ENCODE measurements around the gene INTS14.

The INTS14 gene

DNA sequence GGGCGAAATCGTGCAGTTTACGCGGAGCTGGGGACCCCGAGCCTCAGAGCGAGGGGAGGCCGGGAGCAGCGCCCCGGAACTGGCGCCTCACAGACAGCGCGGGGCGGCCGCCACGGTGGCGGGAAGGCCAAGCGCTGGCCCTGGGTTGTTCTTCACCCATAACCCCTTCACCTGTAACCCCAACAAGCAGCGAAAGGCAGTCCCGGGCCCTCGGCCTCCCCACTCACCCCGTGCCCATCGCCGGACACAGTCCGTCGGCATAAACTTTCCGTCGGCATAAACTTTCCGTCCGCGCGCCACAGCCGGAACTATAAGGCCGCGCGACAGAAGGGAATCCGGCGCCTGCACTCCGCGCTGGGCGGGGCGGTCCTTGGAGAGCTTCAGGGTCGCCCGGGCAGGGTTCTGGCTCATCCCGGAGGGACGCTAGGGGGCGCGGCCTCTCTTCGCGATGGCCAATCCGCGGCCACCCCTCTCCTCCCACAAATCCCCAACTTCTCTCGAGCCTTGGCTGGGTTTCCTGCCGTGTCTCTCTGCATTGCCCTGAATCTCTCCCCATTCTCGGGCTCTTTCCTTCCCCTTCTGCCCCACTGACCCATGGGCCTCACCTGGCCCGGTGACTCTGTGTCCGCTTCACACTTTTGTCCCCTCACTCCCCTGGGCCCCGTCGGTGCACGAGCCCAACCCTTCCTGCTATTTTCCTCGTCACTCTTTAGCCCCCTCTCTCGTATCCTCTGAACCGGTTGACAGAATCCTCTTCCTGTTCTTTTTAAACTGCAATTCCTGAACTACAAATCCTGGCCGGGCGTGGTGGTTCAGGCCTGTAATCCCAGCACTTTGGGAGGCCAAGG is at the start of gene INTS14:
Gene INTS14 (minus strand): TSS at position 261 of the 848 bp plus-strand sequence. CDS start 3,751 bp downstream, outside the sequence.
- DNase-seq (ENCODE audit: low read depth in 2 of 2): peak; percentile 93 to 96

DNA sequence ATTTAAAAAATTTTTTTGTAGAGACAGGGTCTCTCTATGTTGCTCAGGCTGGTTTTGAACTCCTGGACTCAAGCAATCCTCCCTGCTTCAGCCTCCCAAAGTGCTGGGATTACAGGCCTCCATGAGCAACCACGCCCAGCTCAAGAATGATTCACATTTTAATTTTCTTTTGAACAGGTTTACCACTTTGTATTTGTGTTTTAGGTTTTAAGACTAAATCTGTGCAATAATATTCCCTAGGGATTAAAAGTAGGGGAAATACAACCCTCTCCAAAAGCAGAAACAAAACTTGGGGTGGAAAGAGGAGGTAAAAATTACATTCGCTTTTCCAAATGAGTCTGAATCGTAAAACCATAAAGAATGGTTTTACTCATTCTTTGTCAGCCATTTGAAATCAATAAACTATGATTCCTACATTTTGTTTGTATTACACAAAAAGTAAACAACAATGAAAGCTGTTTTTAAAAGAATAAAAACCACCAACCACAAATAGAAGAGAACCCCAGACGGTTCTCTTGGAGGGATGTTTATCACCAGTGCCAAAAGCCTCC is 48.6 kb upstream of the INTS14 start:
- no peak for DNase-seq (ENCODE audit: low read depth in 2 of 2)

DNA sequence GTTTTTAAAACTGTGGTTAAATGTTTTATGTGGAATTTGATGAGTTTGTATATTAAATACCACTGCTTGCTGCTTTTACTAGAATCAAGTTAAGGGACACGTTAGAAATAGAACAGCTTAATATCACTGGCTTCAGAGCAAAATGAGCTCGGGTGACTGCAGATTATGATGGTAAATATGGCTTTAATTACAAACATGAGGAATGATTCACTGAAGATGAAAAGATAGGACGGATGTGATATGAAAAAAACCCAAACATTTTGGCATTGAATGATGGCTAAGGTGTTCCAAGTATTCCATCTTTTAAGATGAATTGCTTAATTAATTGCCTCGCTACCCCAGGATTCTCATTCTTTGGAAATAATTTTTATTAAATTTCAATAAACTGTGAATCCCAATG is 44.5 kb upstream of the INTS14 start:
- no peak for DNase-seq (ENCODE audit: low read depth in 2 of 2)

DNA sequence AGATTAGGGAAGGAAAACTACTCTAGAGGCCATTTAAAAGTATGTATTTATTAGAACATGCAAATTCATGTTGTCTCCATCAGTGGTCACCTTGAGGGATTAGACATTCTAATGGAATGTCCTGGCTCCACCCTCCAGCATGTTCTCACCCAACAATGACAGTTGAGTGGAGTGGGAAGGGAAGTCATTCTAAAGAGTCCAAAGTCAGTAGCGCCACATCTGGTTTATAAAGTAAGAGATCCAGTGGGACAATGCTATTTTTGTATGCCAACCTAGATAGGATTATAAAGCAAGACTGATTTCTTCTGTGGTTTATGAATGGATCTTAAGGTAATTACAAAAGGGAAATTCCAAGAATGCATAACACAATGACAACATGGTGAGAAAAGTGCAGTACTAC is 44.1 kb upstream of the INTS14 start:
- DNase-seq (ENCODE audit: low read depth in 2 of 2): no peak

DNA sequence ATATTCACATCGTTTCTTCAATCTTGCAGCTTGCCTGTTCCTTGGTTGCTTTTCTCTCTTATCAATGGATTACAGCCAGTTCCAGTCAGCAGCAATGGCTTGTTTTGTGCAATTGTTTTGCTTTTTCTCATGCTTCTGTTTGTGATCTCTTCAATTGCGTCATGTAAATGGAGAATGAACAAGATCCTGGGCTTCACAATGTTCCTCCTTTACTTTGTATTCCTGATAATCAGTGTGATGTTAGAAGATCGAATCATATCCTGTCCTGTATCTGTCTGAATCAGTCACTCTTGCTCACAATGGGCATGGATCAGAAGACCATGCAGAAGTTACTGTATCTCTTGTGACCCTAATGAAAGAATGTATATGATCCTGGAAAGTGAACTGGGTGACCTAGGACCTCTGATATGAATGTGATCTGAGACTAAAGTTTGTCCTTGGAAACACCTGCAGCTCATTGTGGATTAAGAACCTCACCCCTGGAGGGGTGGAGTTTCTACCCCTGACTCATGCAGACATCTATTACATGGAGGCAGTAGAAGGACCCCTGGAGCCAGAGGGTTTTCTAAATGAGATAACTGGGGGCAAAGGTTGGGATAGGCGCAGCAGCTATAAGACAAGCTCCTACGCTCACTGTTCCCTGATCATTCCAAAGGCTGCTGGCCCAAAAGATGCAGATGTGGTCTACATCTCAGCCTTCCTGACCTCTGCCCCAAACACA is 43.0 kb upstream of the INTS14 start:
- no peak for DNase-seq (ENCODE audit: low read depth in 2 of 2)

DNA sequence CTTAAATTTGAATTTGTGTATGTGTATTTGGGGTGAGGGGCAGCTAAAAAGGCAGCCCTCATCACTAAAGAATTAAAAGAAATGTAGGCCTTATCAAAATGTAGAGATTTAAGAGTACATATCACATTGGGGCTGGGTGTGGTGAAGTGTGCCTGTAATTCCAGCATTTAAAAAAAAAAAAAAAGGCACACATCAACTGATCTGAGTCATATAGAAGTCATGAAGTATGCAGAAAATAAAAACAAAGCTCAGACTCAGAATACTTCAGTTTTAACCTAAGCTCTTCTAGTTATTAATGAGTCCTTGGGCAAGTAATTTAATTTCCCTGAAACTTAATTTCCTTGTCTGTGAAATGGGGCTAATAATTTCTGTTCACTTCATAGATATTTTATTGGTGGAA is 42.4 kb upstream of the INTS14 start:
- DNase-seq (ENCODE audit: low read depth in 2 of 2): no peak

DNA sequence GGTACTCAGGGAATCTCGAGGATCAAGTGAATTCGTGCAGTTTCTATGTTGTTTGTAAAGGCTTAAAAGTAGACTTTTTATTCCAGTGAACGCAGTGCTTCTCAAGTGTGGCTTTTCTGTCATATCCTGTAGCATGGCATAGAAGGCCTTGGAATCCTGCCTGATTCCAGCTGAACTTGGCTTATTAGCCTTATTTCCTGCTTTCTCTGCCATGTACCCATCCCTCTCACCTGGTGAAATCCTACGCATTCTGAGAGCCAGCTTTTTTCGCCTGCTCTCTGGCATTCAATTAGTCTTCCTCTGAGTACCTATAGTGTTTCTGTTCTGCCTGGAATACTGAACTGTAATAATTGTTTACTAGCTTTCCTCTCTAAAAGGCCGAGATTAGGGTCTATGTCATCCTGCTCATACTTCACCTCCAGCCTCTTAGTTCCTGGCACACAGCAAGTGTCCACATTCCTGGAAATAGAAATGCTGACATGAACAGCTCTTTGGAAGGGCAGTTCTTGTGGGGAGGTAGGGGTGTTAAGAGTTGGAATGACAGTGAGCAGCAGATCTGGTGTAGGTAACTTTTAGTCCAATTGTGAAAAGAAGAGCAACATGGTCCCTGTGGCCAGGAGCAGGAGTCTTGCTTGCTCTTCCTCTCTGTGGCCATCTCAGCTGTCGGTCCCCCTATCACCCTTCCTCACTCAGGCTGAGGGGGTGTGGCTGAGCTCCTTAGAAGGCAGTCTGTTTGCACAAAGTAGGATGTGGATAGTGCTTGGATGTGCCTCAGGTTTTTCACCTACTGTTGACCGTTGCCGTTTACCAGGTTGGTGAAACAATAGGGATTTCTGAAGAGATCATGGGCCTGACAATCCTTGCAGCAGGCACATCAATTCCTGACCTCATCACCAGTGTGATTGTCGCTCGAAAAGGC is 41.2 kb upstream of the INTS14 start:
- no peak for DNase-seq (ENCODE audit: low read depth in 2 of 2)

DNA sequence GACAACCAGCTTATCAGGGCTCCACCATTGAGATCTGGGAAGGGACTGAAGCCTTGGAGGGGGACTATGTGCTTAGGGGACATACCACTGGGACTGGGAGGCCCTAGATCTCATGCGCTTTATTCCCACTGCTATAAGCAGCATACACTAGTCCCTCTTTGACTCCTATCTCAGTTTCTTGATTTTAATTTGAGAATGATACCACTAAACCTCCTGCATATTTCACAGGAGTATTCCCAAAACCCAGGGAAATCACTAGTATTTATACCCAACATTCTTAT is 40.1 kb upstream of the INTS14 start:
- no peak for DNase-seq (ENCODE audit: low read depth in 2 of 2)

DNA sequence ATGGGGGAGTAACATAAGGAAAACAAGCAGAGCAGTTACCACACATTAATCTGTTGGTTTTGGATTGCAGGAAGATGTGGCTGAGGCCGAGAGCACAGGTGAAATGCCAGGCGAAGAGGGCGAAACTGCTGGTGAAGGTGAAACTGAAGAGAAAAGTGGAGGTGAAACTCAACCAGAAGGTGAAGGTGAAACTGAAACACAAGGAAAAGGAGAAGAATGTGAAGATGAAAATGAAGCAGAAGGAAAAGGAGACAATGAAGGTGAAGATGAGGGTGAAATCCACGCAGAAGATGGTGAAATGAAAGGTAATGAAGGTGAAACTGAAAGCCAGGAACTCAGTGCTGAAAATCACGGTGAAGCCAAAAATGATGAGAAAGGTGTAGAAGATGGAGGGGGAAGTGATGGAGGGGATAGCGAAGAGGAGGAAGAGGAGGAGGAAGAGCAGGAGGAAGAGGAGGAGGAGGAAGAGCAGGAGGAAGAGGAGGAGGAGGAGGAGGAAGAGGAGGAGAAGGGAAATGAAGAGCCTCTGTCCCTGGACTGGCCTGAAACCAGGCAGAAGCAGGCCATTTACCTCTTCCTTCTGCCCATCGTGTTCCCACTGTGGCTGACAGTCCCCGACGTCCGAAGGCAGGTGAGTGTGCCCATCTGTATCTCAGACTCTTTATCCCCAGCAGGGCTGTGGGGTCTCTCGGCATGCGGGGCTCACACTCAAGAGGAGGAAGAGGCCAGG is 39.5 kb upstream of the INTS14 start:
- DNase-seq (ENCODE audit: low read depth in 2 of 2): no peak

DNA sequence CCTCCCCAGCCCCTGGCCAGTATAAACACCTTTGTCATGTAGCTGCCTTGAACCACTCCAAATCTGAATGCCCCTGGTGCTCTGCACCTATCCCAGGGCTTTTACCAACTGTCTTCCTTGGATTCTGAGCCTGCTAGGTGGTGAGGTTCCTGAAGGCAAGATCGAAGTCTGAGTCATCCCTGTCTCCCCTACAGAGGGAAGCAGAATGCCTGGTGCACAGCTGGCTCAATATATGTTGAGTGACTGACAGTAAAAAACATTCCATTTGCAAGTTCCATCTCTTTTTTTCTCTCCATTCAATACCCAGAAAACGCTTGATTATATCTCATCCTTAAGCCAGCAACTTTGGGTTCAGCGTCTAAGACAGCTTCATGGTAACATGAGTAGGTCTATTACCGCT is 35.6 kb upstream of the INTS14 start:
- DNase-seq (ENCODE audit: low read depth in 2 of 2): no peak

DNA sequence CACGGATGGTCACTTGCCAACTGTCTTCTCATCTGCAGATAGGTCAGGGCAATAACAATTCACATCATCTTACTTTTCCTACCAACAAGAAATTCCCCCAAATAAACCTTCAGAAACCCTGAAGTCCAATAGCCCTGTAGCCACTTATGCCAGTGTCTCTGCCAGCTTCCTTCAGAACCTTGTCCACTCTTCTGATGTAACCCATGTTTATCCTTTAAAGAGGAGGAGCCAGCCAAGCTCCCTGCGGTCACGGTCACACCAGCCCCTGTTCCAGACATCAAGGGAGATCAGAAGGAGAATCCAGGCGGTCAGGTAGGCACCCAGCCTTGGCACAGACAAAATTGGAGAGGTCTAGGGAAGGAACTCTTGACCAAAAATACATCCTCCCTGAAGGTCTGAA is 34.5 kb upstream of the INTS14 start:
- DNase-seq (ENCODE audit: low read depth in 2 of 2): no peak

DNA sequence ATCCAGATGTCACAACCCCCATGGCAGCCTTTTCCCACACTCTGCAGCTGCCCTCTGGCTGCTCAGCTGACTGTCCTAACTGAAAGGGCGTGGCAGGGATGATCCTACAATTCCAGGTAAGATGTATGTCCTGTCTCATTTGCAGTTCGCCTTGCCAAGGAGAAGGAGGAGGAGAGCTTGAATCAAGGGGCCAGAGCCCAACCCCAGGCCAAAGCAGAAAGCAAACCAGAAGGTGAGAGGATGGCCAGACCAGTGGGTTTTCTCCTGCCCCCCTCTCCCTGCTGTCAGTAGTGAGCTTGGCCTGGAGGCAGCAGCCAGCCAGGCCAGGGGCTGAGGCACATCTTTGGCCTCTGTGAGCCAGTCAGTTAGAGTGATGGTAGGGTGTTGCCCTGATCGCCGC is 33.4 kb upstream of the INTS14 start:
- DNase-seq (ENCODE audit: low read depth in 2 of 2): no peak

DNA sequence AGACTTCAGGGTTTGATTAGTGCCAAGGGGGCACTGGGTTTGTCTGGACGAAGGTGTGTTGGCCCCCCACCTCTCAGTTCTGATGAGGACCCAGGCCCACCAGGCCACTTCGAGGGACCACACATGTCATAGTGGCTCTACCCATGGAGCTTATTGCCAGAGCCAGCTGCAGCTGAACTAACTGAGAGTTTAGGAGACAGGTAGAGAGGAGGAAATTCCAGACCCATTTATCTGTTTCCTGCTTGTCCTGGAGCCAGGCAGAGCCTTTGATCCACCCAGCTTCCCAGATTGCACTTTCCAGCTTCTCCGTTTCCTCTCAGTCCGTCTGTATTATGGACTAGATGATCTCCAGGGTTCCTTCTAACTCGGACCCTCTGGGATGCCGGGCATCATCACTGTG is 31.7 kb upstream of the INTS14 start:
- DNase-seq (ENCODE audit: low read depth in 2 of 2): no peak

DNA sequence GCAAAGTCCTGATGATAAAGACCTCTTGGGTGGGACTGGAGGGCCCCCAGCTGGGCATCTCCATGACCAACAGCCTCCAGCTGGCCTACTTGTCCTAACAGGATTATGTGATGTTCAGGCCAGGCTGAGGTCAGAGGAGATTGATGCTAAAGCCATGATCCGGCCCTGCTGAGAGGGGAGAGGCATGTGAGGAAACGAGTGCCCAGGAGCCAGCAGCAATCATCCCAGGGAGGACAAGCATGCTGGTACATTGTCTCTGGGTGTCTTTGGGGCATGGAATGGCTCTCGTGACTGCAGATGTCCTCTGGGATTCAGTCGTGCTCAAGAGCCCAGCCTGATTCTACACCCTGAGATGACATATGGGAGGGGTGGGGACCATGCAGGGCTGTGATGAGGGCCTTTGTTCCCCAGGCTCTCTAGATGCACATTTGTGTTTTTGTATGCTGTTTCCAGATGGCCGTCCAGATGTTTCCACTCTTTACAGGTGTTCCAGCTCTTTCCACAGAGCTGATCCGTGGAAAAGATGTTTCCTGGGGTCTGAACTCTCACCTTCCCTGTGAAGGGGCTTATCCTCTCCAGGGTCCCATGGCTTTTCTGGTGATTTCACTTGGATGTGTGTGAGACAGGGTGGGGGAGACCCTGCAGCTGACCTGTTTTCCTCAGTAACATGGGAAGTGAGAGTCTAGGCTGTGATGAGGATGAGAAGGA is 31.0 kb upstream of the INTS14 start:
- no peak for DNase-seq (ENCODE audit: low read depth in 2 of 2)

DNA sequence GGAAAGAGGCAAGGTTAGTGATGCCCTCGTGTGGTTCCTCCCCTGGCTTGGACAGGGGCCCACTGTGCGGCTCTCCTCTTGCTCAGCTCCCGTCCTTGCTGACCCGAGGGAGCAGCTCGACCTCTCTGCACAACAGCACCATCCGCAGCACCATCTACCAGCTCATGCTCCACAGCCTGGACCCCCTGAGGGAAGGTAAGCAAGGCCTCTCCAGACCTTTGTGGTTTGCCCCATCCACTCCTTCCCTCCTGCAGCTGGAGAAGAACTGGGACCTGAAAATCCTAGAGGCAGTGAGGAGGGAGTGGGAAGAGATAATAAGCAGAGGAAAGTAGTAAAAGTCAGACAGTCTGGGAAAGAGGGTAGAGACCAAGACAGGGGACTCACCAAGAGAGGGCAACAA is 28.6 kb upstream of the INTS14 start:
- DNase-seq (ENCODE audit: low read depth in 2 of 2): no peak

DNA sequence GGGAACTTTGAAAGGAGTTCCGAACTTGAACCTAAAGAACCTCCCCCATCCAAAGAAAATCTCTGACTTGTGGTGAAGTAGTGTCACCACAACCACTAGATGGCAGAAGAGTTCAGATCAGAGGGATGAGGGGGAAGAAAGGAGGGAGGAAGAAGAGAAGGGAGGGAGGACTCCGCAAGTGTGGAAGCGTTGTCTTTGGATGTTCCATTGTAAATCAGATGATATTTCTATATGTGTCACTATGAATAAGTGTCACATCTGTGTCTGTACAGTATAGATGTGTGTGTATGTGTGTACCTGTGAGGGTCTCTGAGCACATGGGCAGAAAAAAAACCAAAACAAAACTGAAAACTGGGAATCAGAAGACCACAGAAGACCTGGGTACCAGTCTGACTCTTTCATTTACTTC is 27.8 kb upstream of the INTS14 start:
- DNase-seq (ENCODE audit: low read depth in 2 of 2): peak in 1 of 2 donors; percentile 25

DNA sequence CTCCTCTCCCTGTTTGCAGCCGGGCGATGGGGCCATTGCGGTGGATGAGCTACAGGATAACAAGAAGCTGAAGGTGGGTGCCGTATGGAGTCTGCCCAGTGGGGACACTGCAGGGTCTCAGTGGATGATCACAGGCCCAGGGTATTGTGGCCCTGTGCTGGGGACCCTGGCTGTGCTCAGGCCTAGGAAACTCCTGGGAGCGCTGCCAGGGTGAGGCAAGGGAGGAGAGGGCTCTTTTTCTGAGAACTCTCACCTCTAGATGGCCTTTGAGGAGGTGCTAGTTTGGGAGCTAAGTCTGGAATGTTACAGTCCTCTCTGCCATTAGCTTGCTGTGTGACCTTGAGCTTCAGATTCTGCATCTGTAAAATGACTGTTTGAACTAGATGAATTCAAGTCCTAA is 27.2 kb upstream of the INTS14 start:
- DNase-seq (ENCODE audit: low read depth in 2 of 2): no peak

DNA sequence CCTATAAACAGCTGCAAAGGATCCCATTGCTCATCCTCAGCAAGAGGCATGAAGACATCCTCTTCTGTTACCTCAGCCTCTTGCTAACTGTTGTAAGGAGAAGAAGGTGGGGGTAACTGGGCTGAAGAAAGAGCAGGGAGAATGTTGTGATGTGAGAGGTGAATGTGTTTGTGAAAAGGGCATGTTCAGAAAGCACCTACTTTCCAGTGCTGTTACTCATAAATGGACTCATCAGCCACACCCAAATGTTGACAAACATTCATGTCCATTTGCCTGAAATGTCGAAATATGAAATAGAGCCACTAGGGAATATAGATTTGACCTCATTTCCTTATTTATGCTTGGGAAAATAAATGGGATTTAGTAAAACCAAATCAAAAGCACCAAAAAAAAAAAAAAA is 23.4 kb upstream of the INTS14 start:
- no peak for DNase-seq (ENCODE audit: low read depth in 2 of 2)

DNA sequence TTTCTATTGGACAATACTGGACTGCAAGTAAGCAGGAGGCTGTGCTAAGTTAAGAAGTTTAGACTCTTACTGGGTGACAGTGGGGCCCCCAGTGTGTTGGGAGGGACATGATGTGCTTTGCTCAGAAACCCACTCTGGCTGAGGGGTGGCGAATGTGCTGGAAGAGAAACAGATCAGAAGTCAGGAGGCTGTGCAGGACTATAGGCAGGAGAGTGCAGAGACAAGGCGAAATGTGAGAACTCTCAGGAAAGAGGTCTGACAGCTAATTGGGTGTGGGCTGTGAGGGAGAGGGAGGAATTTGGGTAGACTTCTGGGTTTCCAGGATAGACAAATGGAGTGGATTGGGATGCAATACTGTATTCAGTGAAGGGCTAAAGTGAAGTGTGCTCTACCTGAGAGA is 22.8 kb upstream of the INTS14 start:
- no peak for DNase-seq (ENCODE audit: low read depth in 2 of 2)

DNA sequence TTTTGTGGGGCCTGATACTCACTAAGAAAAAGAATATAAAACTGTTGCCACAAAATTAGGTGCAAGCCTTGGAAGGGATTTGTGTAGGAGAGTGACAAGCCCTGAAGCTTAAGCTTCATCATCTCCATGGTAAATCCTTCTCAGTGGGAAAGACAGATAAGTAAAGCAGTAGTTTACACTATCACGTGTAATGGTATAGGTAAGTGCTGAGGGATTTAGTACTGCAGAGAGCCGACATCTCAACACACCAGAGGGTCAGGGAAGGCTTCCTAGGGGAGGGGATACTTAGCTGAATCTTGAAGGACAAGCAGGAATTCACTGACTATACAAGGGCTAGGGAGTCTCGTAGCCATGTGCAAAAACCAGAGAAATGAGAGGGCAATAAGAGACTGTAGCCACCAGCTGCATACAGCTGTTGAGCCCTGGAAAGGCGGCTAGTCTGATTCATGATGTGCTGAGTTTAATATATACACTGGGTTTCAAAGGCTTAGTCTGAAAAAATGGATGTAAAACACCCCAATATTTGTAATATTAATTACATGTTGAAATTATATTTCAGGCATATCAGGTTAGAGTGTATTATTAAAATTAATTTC is 21.9 kb upstream of the INTS14 start:
- no peak for DNase-seq (ENCODE audit: low read depth in 2 of 2)

Measured in stimulated activated CD4-positive, alpha-beta T cell treated with anti-CD3 and anti-CD28 coated beads, Interleukin-15, amount 100 ng/mL, for 48 hours (primary cell).